ENCODE measurements around the gene KRTAP5-5. TPM values are rescaled to one million over a fixed set of nuclear protein-coding genes. Genes with fewer than 3 reads are reported as not detected.
"Not testable (repeated sequence)": the region's sequence is repeated elsewhere in the genome, so short reads cannot be mapped to it uniquely, and the experiment has no call there.

KRTAP5-5 gene
- polyA plus RNA-seq (2013, experiment 1 of 4): not detected
- polyA plus RNA-seq (2013, experiment 2 of 4): not detected
- not detected for polyA plus RNA-seq (2013, experiment 3 of 4)
- not detected for polyA plus RNA-seq (2013, experiment 4 of 4)

GRCh38 chr11:1629326-1630185 is at the start of gene KRTAP5-5:
TSS of gene KRTAP5-5 (plus strand) at chr11:1629775. CDS start at chr11:1629841, 66 bp downstream.
- H3K4me3 ChIP-seq (ENCODE audit: insufficient read depth, low read depth, low read length): no peak within 1 kb of the TSS
- no peaks in the 10 kb centered on the region for H3K9me3 ChIP-seq (ENCODE audit: control insufficient read depth, low read length)
- H3K36me3 ChIP-seq (ENCODE audit: control insufficient read depth, insufficient read depth, low read length): no peaks in the 10 kb centered on the region
- no peak within 1 kb of the TSS for H3K27ac ChIP-seq (ENCODE audit: insufficient read depth, low read depth, low read length, poor library complexity, severe bottlenecking)
- 91% methylated on average over 26 of the region's 26 CpGs for WGBS, 2 experiments
- no peaks in the 10 kb centered on the region for H3K4me1 ChIP-seq (ENCODE audit: control insufficient read depth, insufficient read depth, low read length)
- peaks cover 15% of the 10 kb centered on the region for H3K27me3 ChIP-seq (ENCODE audit: control insufficient read depth, insufficient read depth, low read length, poor library complexity, severe bottlenecking)

- Histone ChIP-seq H3K27ac (ENCODE audit: insufficient read depth, low read depth, low read length, poor library complexity, severe bottlenecking) (no peak overlapping the region), H3K36me3 (ENCODE audit: control insufficient read depth, insufficient read depth, low read length) (no peaks in the 10 kb centered on the region), H3K9me3 (ENCODE audit: control insufficient read depth, low read length) (no peaks in the 10 kb centered on the region), H3K4me1 (ENCODE audit: control insufficient read depth, insufficient read depth, low read length) (no peaks in the 10 kb centered on the region), H3K4me3 (ENCODE audit: insufficient read depth, low read depth, low read length) (no peak overlapping the region), H3K27me3 (ENCODE audit: control insufficient read depth, insufficient read depth, low read length, poor library complexity, severe bottlenecking) (no peaks in the 10 kb centered on the region)
- WGBS, 2 experiments: 87 to 88% methylated on average over 9 of the region's 9 CpGs
Observed at GRCh38 chr11:1581976-1582375, 47.6 kb upstream of the KRTAP5-5 start.

GRCh38 chr11:1582909-1583308 is 46.7 kb upstream of the KRTAP5-5 start:
- not testable (repeated sequence) for H3K27me3 ChIP-seq (ENCODE audit: control insufficient read depth, insufficient read depth, low read length, poor library complexity, severe bottlenecking); H3K4me3 ChIP-seq (ENCODE audit: insufficient read depth, low read depth, low read length); H3K4me1 ChIP-seq (ENCODE audit: control insufficient read depth, insufficient read depth, low read length); H3K36me3 ChIP-seq (ENCODE audit: control insufficient read depth, insufficient read depth, low read length); H3K27ac ChIP-seq (ENCODE audit: insufficient read depth, low read depth, low read length, poor library complexity, severe bottlenecking); H3K9me3 ChIP-seq (ENCODE audit: control insufficient read depth, low read length)
- 94 to 100% methylated on average over 1 of the region's 2 CpGs for WGBS, 2 experiments

- not testable (repeated sequence) for H3K4me3 ChIP-seq (ENCODE audit: insufficient read depth, low read depth, low read length); H3K27me3 ChIP-seq (ENCODE audit: control insufficient read depth, insufficient read depth, low read length, poor library complexity, severe bottlenecking); H3K9me3 ChIP-seq (ENCODE audit: control insufficient read depth, low read length); H3K4me1 ChIP-seq (ENCODE audit: control insufficient read depth, insufficient read depth, low read length); H3K27ac ChIP-seq (ENCODE audit: insufficient read depth, low read depth, low read length, poor library complexity, severe bottlenecking); H3K36me3 ChIP-seq (ENCODE audit: control insufficient read depth, insufficient read depth, low read length)
- 87 to 94% methylated on average over 8 to 9 of the region's 9 CpGs for WGBS, 2 experiments
Observed at GRCh38 chr11:1584661-1585370, 44.8 kb upstream of the KRTAP5-5 start, which contains the start of gene KRTAP5-1. TSS of gene KRTAP5-1 (minus strand) at chr11:1585283. CDS start at chr11:1585249, 34 bp downstream.

GRCh38 chr11:1586699-1587098 is 42.9 kb upstream of the KRTAP5-5 start:
- Histone ChIP-seq H3K27me3 (ENCODE audit: control insufficient read depth, insufficient read depth, low read length, poor library complexity, severe bottlenecking) (no peaks in the 10 kb centered on the region), H3K4me3 (ENCODE audit: insufficient read depth, low read depth, low read length) (no peak overlapping the region), H3K9me3 (ENCODE audit: control insufficient read depth, low read length) (no peaks in the 10 kb centered on the region), H3K36me3 (ENCODE audit: control insufficient read depth, insufficient read depth, low read length) (no peaks in the 10 kb centered on the region), H3K4me1 (ENCODE audit: control insufficient read depth, insufficient read depth, low read length) (no peaks in the 10 kb centered on the region), H3K27ac (ENCODE audit: insufficient read depth, low read depth, low read length, poor library complexity, severe bottlenecking) (no peak overlapping the region)
- WGBS, 2 experiments: 90 to 100% methylated on average over 2 of the region's 2 CpGs

- WGBS, 2 experiments: 70 to 78% methylated on average over 7 of the region's 10 CpGs
- not testable (repeated sequence) for H3K36me3 ChIP-seq (ENCODE audit: control insufficient read depth, insufficient read depth, low read length); H3K27ac ChIP-seq (ENCODE audit: insufficient read depth, low read depth, low read length, poor library complexity, severe bottlenecking); H3K27me3 ChIP-seq (ENCODE audit: control insufficient read depth, insufficient read depth, low read length, poor library complexity, severe bottlenecking); H3K4me1 ChIP-seq (ENCODE audit: control insufficient read depth, insufficient read depth, low read length); H3K9me3 ChIP-seq (ENCODE audit: control insufficient read depth, low read length); H3K4me3 ChIP-seq (ENCODE audit: insufficient read depth, low read depth, low read length)
Observed at GRCh38 chr11:1589191-1589963, 40.2 kb upstream of the KRTAP5-5 start.

- Histone ChIP-seq H3K4me1 (ENCODE audit: control insufficient read depth, insufficient read depth, low read length) (no peaks in the 10 kb centered on the region), H3K27ac (ENCODE audit: insufficient read depth, low read depth, low read length, poor library complexity, severe bottlenecking) (no peak overlapping the region), H3K4me3 (ENCODE audit: insufficient read depth, low read depth, low read length) (no peak overlapping the region), H3K36me3 (ENCODE audit: control insufficient read depth, insufficient read depth, low read length) (no peaks in the 10 kb centered on the region), H3K27me3 (ENCODE audit: control insufficient read depth, insufficient read depth, low read length, poor library complexity, severe bottlenecking) (no peaks in the 10 kb centered on the region), H3K9me3 (ENCODE audit: control insufficient read depth, low read length) (no peaks in the 10 kb centered on the region)
- 90 to 91% methylated on average over 6 of the region's 6 CpGs for WGBS, 2 experiments
Observed at GRCh38 chr11:1589996-1590395, 39.6 kb upstream of the KRTAP5-5 start.

- Histone ChIP-seq H3K27me3 (ENCODE audit: control insufficient read depth, insufficient read depth, low read length, poor library complexity, severe bottlenecking) (peaks cover 15% of the 10 kb centered on the region), H3K27ac (ENCODE audit: insufficient read depth, low read depth, low read length, poor library complexity, severe bottlenecking) (no peak overlapping the region), H3K9me3 (ENCODE audit: control insufficient read depth, low read length) (no peaks in the 10 kb centered on the region), H3K4me1 (ENCODE audit: control insufficient read depth, insufficient read depth, low read length) (no peaks in the 10 kb centered on the region), H3K36me3 (ENCODE audit: control insufficient read depth, insufficient read depth, low read length) (no peaks in the 10 kb centered on the region), H3K4me3 (ENCODE audit: insufficient read depth, low read depth, low read length) (no peak overlapping the region)
- WGBS, 2 experiments: 90 to 91% methylated on average over 9 of the region's 9 CpGs
Observed at GRCh38 chr11:1592628-1593027, 36.9 kb upstream of the KRTAP5-5 start.

GRCh38 chr11:1595994-1596575 is 33.5 kb upstream of the KRTAP5-5 start:
- peaks cover 15% of the 10 kb centered on the region for H3K27me3 ChIP-seq (ENCODE audit: control insufficient read depth, insufficient read depth, low read length, poor library complexity, severe bottlenecking)
- not testable (repeated sequence) for H3K9me3 ChIP-seq (ENCODE audit: control insufficient read depth, low read length); H3K4me3 ChIP-seq (ENCODE audit: insufficient read depth, low read depth, low read length); H3K36me3 ChIP-seq (ENCODE audit: control insufficient read depth, insufficient read depth, low read length); H3K4me1 ChIP-seq (ENCODE audit: control insufficient read depth, insufficient read depth, low read length); H3K27ac ChIP-seq (ENCODE audit: insufficient read depth, low read depth, low read length, poor library complexity, severe bottlenecking)
- 69 to 70% methylated on average over 11 of the region's 11 CpGs for WGBS, 2 experiments
